ENCODE data around the gene STIM1. TPM values are rescaled to one million over a fixed set of nuclear protein-coding genes. Genes with fewer than 3 reads are reported as not detected.

The STIM1 gene
- total RNA-seq, 1 experiment from 2014 or later = 18.0 TPM

DNA sequence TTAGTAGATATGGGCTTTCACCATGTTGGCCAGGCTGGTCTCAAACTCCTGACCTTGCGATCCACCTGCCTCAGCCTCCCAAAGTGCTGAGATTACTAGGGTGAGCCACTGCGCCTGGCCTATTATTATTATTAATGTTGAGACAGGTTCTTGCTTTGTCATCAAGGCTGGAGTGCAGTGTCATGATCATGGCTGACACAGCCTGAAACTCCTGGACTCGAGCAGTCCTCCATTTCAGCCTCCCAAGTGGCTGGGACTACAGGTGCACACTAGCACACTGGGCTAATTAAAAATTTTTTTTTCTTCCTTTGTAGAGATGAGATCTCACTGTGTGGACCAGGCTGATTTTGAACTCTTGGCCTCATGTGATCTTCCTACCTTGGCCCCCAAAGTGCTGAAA lies 102.0 kb downstream of the STIM1 start:
- TF ChIP-seq, protein P1, sequence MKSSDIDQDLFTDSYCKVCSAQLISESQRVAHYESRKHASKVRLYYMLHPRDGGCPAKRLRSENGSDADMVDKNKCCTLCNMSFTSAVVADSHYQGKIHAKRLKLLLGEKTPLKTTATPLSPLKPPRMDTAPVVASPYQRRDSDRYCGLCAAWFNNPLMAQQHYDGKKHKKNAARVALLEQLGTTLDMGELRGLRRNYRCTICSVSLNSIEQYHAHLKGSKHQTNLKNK (CRISPR knock-in tag; IDR thresholded peaks at IDR 0.05) = no peak
- TF ChIP-seq ZBTB43 (CRISPR knock-in tag; IDR thresholded peaks at IDR 0.05) (no peak), ZNF317 (CRISPR knock-in tag; IDR thresholded peaks at IDR 0.05; ENCODE audit: borderline replicate concordance, low read depth) (no peak), JAZF1 (CRISPR knock-in tag; IDR thresholded peaks at IDR 0.05) (no peak), ZNF121 (CRISPR knock-in tag; IDR thresholded peaks at IDR 0.05) (no peak)
- TF ChIP-seq, protein P2, sequence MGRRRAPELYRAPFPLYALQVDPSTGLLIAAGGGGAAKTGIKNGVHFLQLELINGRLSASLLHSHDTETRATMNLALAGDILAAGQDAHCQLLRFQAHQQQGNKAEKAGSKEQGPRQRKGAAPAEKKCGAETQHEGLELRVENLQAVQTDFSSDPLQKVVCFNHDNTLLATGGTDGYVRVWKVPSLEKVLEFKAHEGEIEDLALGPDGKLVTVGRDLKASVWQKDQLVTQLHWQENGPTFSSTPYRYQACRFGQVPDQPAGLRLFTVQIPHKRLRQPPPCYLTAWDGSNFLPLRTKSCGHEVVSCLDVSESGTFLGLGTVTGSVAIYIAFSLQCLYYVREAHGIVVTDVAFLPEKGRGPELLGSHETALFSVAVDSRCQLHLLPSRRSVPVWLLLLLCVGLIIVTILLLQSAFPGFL (CRISPR knock-in tag; IDR thresholded peaks at IDR 0.05; ENCODE audit: borderline replicate concordance) = no peak

GRCh38 chr11:3958281-3958680 lies 102.8 kb downstream of the STIM1 start:
- no peaks in the 10 kb centered on the region for H3K9me3 Mint-ChIP-seq
- no peak for ATAC-seq
- H3K27ac Mint-ChIP-seq = no peak overlapping the region
- no peak overlapping the region for H3K4me3 Mint-ChIP-seq
- POLR2A ChIA-PET = no interaction called here
- no peaks in the 10 kb centered on the region for H3K27me3 Mint-ChIP-seq (ENCODE audit: low read depth)
- H3K4me1 Mint-ChIP-seq = no peaks in the 10 kb centered on the region
- DNase-seq (ENCODE audit: low spot score) = no peak
- CTCF ChIA-PET = interaction anchor here (0.6 to 2.9 kb wide), 9 partner anchors 10 to 117 kb away, joined by 3 to 25 read pairs (median 5); partner anchors contain the start of genes RHOG and STIM1
- no peaks in the 10 kb centered on the region for H3K36me3 Mint-ChIP-seq
- TF ChIP-seq CREM (CRISPR knock-in tag; IDR thresholded peaks at IDR 0.05) = no peak
- TF ChIP-seq, protein P3, sequence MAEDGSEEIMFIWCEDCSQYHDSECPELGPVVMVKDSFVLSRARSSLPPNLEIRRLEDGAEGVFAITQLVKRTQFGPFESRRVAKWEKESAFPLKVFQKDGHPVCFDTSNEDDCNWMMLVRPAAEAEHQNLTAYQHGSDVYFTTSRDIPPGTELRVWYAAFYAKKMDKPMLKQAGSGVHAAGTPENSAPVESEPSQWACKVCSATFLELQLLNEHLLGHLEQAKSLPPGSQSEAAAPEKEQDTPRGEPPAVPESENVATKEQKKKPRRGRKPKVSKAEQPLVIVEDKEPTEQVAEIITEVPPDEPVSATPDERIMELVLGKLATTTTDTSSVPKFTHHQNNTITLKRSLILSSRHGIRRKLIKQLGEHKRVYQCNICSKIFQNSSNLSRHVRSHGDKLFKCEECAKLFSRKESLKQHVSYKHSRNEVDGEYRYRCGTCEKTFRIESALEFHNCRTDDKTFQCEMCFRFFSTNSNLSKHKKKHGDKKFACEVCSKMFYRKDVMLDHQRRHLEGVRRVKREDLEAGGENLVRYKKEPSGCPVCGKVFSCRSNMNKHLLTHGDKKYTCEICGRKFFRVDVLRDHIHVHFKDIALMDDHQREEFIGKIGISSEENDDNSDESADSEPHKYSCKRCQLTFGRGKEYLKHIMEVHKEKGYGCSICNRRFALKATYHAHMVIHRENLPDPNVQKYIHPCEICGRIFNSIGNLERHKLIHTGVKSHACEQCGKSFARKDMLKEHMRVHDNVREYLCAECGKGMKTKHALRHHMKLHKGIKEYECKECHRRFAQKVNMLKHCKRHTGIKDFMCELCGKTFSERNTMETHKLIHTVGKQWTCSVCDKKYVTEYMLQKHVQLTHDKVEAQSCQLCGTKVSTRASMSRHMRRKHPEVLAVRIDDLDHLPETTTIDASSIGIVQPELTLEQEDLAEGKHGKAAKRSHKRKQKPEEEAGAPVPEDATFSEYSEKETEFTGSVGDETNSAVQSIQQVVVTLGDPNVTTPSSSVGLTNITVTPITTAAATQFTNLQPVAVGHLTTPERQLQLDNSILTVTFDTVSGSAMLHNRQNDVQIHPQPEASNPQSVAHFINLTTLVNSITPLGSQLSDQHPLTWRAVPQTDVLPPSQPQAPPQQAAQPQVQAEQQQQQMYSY (CRISPR knock-in tag; IDR thresholded peaks at IDR 0.05) = no peak
- TF ChIP-seq ZNF121 (CRISPR knock-in tag; IDR thresholded peaks at IDR 0.05) = no peak
- no peak for TF ChIP-seq ZNF396 (CRISPR knock-in tag; IDR thresholded peaks at IDR 0.05; ENCODE audit: borderline replicate concordance)
- no peak for TF ChIP-seq MYBL2 (CRISPR knock-in tag; IDR thresholded peaks at IDR 0.05)
- TF ChIP-seq, protein P4, sequence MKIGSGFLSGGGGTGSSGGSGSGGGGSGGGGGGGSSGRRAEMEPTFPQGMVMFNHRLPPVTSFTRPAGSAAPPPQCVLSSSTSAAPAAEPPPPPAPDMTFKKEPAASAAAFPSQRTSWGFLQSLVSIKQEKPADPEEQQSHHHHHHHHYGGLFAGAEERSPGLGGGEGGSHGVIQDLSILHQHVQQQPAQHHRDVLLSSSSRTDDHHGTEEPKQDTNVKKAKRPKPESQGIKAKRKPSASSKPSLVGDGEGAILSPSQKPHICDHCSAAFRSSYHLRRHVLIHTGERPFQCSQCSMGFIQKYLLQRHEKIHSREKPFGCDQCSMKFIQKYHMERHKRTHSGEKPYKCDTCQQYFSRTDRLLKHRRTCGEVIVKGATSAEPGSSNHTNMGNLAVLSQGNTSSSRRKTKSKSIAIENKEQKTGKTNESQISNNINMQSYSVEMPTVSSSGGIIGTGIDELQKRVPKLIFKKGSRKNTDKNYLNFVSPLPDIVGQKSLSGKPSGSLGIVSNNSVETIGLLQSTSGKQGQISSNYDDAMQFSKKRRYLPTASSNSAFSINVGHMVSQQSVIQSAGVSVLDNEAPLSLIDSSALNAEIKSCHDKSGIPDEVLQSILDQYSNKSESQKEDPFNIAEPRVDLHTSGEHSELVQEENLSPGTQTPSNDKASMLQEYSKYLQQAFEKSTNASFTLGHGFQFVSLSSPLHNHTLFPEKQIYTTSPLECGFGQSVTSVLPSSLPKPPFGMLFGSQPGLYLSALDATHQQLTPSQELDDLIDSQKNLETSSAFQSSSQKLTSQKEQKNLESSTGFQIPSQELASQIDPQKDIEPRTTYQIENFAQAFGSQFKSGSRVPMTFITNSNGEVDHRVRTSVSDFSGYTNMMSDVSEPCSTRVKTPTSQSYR (CRISPR knock-in tag; IDR thresholded peaks at IDR 0.05) = no peak
- TF ChIP-seq, protein P5, sequence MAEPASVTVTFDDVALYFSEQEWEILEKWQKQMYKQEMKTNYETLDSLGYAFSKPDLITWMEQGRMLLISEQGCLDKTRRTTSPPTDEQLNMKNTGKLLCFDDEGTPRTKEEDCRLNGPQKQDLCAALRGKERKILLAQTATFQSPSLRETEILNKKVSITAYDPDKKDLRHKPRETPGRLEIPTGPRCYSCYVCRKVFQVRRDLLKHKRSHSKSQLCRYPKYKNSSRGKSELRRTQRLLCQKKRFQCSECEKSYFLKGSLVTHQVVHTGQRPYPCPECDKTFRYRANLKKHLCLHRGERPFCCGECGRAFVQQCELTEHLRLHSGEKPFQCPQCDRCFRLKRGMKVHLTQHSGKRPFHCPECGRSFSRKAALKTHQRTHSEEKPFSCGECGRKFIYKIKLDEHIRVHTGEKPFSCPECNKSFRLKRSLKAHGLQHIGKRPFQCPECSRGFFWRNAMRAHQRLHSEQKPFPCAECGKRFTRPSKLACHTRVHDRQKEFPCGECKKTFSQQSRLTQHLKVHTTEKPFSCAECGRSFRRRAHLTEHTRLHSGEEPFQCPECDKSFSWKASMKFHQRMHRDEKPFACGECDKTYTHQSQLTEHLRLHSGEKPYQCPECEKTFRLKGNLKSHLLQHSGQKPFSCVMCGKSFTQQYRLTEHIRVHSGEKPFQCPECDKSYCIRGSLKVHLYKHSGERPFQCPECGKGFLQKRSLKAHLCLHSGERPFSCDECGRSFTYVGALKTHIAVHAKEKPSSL (CRISPR knock-in tag; conservative IDR thresholded peaks at IDR 0.05) = no peak
- TF ChIP-seq TP53 (CRISPR knock-in tag; IDR thresholded peaks at IDR 0.05) = no peak
- no peak for TF ChIP-seq ETV6 (CRISPR knock-in tag; IDR thresholded peaks at IDR 0.05)
- no peak for TF ChIP-seq NFYB (CRISPR knock-in tag; conservative IDR thresholded peaks at IDR 0.05; ENCODE audit: low read depth)
- TF ChIP-seq, protein P6, sequence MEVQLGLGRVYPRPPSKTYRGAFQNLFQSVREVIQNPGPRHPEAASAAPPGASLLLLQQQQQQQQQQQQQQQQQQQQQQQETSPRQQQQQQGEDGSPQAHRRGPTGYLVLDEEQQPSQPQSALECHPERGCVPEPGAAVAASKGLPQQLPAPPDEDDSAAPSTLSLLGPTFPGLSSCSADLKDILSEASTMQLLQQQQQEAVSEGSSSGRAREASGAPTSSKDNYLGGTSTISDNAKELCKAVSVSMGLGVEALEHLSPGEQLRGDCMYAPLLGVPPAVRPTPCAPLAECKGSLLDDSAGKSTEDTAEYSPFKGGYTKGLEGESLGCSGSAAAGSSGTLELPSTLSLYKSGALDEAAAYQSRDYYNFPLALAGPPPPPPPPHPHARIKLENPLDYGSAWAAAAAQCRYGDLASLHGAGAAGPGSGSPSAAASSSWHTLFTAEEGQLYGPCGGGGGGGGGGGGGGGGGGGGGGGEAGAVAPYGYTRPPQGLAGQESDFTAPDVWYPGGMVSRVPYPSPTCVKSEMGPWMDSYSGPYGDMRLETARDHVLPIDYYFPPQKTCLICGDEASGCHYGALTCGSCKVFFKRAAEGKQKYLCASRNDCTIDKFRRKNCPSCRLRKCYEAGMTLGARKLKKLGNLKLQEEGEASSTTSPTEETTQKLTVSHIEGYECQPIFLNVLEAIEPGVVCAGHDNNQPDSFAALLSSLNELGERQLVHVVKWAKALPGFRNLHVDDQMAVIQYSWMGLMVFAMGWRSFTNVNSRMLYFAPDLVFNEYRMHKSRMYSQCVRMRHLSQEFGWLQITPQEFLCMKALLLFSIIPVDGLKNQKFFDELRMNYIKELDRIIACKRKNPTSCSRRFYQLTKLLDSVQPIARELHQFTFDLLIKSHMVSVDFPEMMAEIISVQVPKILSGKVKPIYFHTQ (CRISPR knock-in tag; IDR thresholded peaks at IDR 0.05) = no peak
- TF ChIP-seq, protein P7, sequence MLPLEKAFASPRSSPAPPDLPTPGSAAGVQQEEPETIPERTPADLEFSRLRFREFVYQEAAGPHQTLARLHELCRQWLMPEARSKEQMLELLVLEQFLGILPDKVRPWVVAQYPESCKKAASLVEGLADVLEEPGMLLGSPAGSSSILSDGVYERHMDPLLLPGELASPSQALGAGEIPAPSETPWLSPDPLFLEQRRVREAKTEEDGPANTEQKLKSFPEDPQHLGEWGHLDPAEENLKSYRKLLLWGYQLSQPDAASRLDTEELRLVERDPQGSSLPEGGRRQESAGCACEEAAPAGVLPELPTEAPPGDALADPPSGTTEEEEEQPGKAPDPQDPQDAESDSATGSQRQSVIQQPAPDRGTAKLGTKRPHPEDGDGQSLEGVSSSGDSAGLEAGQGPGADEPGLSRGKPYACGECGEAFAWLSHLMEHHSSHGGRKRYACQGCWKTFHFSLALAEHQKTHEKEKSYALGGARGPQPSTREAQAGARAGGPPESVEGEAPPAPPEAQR (CRISPR knock-in tag; IDR thresholded peaks at IDR 0.05) = no peak
- no peak for TF ChIP-seq ZNF263 (CRISPR knock-in tag; IDR thresholded peaks at IDR 0.05; ENCODE audit: low read depth)
- TF ChIP-seq ESRRA (CRISPR knock-in tag; IDR thresholded peaks at IDR 0.05; ENCODE audit: borderline replicate concordance) = no peak

More for the DNA sequence above, 102.0 kb downstream of the STIM1 start:
- H3K27me3 Mint-ChIP-seq (ENCODE audit: low read depth) = no peaks in the 10 kb centered on the region
- H3K4me3 Mint-ChIP-seq = no peak overlapping the region
- DNase-seq (ENCODE audit: low spot score) (no peak), ATAC-seq (no peak)
- no peaks in the 10 kb centered on the region for H3K36me3 Mint-ChIP-seq
- CTCF ChIA-PET = interaction anchor here (0.6 to 2.9 kb wide), 5 partner anchors 102 to 129 kb away, joined by 3 to 25 read pairs (median 8); partner anchors contain the start of genes RHOG and STIM1
- POLR2A ChIA-PET = no interaction called here
- no peak overlapping the region for H3K27ac Mint-ChIP-seq
- H3K4me1 Mint-ChIP-seq = no peaks in the 10 kb centered on the region
- no peaks in the 10 kb centered on the region for H3K9me3 Mint-ChIP-seq

Data from WTC11 (cell line).